OCI-LY7 (cell line): ENCODE data around the gene MACROD2.

Experiments
- CTCF ChIP-seq: fragments of 200-600 bp; sonication (generic); conservative IDR thresholded peaks from 2 replicates; pipeline ENCODE4 v1.5.1; 2014; ENCODE audit warnings: mild to moderate bottlenecking, antibody characterized with exemption, low read length, moderate library complexity, mixed read lengths
- EZH2phosphoT487 ChIP-seq: fragments of 200-600 bp; sonication (generic); IDR thresholded peaks from 2 replicates; pipeline ENCODE4 v1.6.1; 2018; ENCODE audit warnings: low read depth, borderline replicate concordance, mild to moderate bottlenecking, mixed run types, antibody characterized with exemption, low read length, moderate library complexity, mixed read lengths

GRCh38 chr20:15942130-15942529 is 1946.8 kb downstream of the MACROD2 start:
- no peak for TF ChIP-seq CTCF
- TF ChIP-seq EZH2phosphoT487, result no peak
